Activated CD8-positive, alpha-beta memory T cell treated with anti-CD3 and anti-CD28 coated beads for 48 hours (primary cell): ENCODE data around the gene AJAP1.

Experiments
- DNase-seq, 3 experiments: peaks; one replicate each; pipeline ENCODE4 v3.0.0-alpha.2; 2020; ENCODE audit warnings: low read depth in 2 of 3, low spot score in 2 of 3

Gene AJAP1

DNA sequence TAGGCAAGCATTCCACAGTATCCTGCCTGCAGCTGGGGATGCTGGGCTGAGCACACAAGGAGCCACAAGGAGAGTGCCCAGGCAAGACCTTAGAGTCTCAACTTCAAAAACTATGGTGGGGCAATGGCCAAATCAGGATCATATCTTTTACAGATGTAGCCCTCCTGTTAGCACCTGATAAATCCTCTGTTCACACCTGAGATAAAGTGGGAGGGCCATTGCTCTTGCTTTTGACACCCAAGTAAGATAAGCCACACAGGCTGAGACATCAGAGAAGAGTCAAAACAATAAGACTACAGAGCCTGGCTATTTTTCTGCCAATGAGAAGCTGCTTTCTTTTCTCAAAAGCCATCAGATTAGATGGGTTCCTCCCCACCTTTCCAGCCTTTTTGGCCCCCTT is 148.9 kb downstream of the AJAP1 start:
- DNase-seq: no peak

DNA sequence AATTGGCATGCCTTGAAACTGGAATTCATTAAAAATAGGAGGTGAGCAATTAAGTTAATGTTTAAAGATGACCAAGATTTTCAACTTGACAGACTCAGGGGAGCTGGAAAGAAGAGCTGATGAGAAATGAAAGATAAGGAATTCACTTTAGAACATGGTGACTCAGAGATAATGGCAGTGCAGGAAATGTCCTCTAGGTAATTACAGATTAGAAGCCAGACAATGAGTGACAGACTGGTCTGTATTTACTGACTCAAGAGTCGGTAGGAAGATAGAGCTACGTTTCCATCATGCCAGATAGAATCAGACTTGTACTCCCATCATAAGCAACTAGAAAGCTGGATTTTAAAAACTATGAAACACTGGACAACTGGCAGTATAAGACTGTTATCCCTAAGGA is 151.6 kb downstream of the AJAP1 start:
- DNase-seq: no peak

GRCh38 chr1:4820543-4820942 is 166.1 kb downstream of the AJAP1 start:
- no peak for DNase-seq

- no peak for DNase-seq
These were observed 171.5 kb downstream of the AJAP1 start for GRCh38 chr1:4825800-4826450.

DNA sequence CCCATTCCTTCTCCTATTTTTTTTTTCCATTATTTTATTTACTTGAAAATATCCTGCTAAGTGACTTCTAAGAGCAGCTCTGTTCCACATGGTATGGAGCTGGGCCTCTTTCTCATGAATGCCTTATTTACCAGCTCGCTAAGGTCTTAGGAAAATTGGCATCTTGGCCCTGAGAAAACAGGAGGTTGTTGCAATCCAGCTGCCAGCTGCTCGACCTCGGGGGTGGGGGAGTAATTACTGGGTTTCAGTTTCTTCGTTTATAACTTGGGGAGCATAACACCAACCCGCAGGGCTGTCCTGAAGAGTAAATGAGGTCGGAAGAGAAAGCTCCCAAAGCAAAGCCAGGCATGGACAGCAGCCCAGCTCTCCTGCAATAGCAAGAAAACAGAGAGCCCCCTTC is 176.3 kb downstream of the AJAP1 start:
- DNase-seq: no peak

DNA sequence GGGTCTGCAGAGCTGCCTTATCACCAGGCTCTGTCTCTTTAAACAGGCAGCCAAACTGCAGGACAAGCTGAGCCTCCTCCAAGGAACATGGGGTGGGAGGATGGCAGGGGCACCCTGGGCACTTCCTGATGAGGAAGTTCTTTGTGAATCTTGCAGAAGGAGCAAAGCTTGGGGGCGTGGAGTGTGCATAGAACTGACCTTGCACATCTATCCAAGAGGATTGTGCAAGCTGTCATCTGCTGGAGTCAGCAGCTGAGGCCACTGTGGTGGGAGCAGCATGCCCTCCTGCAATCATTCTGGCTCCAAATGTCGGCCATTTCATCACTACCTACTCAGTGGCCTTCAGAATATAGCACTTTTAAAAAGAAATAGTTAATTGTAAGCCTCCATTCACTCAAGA is 182.2 kb downstream of the AJAP1 start:
- DNase-seq: no peak

- DNase-seq: no peak
These were observed 182.7 kb downstream of the AJAP1 start for GRCh38 chr1:4837031-4837600.

DNA sequence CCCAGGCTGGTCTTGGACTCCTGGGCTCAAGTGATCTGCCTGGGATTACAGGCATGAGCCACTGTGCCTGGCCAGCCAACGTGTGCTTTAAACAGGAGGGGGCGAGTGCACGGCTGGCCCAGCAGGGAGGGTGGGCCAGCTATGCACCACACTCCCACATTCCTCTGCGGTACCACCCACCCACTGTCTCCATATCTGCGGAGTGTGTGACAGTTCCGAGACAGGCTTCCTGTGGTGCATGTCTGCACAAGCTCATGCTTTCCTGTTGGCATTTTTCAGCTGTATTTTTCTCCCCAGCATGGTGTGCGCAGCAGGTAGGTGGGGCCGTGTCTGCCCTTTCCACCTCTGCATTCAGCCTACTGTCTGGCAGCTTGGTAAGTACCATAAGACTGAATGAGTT is 183.3 kb downstream of the AJAP1 start:
- DNase-seq: no peak

DNA sequence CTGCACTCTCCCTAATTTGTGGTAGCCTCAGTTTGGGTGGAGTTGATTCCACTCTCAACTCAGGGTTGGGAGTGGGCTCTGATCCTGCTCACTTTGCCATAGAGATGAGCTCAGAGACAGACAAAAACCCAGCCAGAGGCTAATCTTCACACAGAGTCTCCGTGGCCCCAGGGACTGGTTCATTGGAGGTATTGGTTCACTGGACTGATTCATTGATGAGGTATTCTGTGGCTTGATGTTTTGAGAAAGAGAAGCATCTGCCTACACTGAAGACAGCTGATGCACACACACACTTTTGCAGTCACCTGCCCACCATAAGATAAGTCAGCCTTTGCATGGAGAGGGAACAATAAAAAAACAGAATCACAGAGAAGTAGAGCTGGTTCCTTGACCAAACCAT is 183.8 kb downstream of the AJAP1 start:
- DNase-seq: no peak
